Hepatocyte (in vitro differentiated cells): ENCODE measurements around the gene DDT. TPM values are rescaled to one million over a fixed set of nuclear protein-coding genes. Genes with fewer than 3 reads are reported as not detected.
"Not testable (repeated sequence)": the region's sequence is repeated elsewhere in the genome, so short reads cannot be mapped to it uniquely, and the experiment has no call there.

ENCODE experiments used
- DNase-seq: peaks from one replicate; pipeline ENCODE4 v3.0.0-alpha.2; 2016; ENCODE audit warnings: low spot score
- H2AFZ ChIP-seq: fragments of 200-600 bp; sonication (generic); 2 replicates; pipeline ENCODE4 v1.6.0; 2016; ENCODE audit warnings: antibody characterized with exemption, mild to moderate bottlenecking
- H3K27ac ChIP-seq: fragments of 200-600 bp; sonication (generic); 2 replicates; pipeline ENCODE4 v1.5.1; 2016; ENCODE audit warnings: mild to moderate bottlenecking
- H3K27me3 ChIP-seq: fragments of 200-600 bp; sonication (generic); 2 replicates; pipeline ENCODE4 v1.6.1; 2016
- H3K36me3 ChIP-seq: fragments of 200-600 bp; sonication (generic); replicated peaks from 2 replicates; pipeline ENCODE4 v1.5.1; 2016; ENCODE audit warnings: low read depth; ENCODE audit not compliant: insufficient read depth
- H3K4me1 ChIP-seq: fragments of 200-600 bp; sonication (generic); 2 replicates; pipeline ENCODE4 v1.5.1; 2016; ENCODE audit warnings: mild to moderate bottlenecking, moderate library complexity; ENCODE audit not compliant: insufficient read depth
- H3K4me2 ChIP-seq: fragments of 200-600 bp; sonication (generic); 2 replicates; pipeline ENCODE4 v1.6.0; 2016
- H3K4me3 ChIP-seq: fragments of 200-600 bp; sonication (generic); 2 replicates; pipeline ENCODE4 v1.5.1; 2016; ENCODE audit warnings: mild to moderate bottlenecking
- H3K79me2 ChIP-seq: fragments of 200-600 bp; sonication (generic); 2 replicates; pipeline ENCODE4 v1.6.0; 2017; ENCODE audit warnings: mild to moderate bottlenecking
- H3K9me2 ChIP-seq: fragments of 200-600 bp; sonication (generic); replicated peaks from 2 replicates; pipeline ENCODE4 v1.6.0; 2017; ENCODE audit warnings: mild to moderate bottlenecking; ENCODE audit not compliant: insufficient read depth
- H3K9me3 ChIP-seq: fragments of 200-600 bp; sonication (generic); 2 replicates; pipeline ENCODE4 v1.5.1; 2016; ENCODE audit warnings: low read depth, mild to moderate bottlenecking
- H4K20me1 ChIP-seq: fragments of 200-600 bp; sonication (generic); 2 replicates; pipeline ENCODE4 v1.6.0; 2016; ENCODE audit warnings: mild to moderate bottlenecking; ENCODE audit not compliant: insufficient read depth, poor library complexity, severe bottlenecking
- CTCF ChIP-seq: fragments of 200-600 bp; sonication (generic); IDR thresholded peaks from 2 replicates; pipeline ENCODE4 v1.5.1; 2016; ENCODE audit warnings: antibody characterized with exemption, mild to moderate bottlenecking; ENCODE audit not compliant: poor library complexity
- EZH2 ChIP-seq: fragments of 200-600 bp; sonication (generic); IDR thresholded peaks from 2 replicates; pipeline ENCODE4 v1.6.1; 2016; ENCODE audit warnings: antibody characterized with exemption, mild to moderate bottlenecking, borderline replicate concordance
- EZH2phosphoT487 ChIP-seq: fragments of 200-600 bp; sonication (generic); IDR thresholded peaks from one replicate; pipeline ENCODE4 v1.6.1; 2018; ENCODE audit warnings: antibody characterized with exemption, mild to moderate bottlenecking, low read depth, moderate library complexity; ENCODE audit not compliant: unreplicated experiment, severe bottlenecking
- WGBS: methylation state at CpG from one replicate; pipeline ENCODE4 v1.1.6; 2016; ENCODE audit warnings: low lambda C conversion rate; ENCODE audit errors: missing lambda C conversion rate; 5-methylcytosine and 5-hydroxymethylcytosine counted together
- polyA plus RNA-seq: library from polyadenylated mRNA; unstranded; fragments of >200 nt; fragmentation: Nextera tagmentation; extraction: Ambion mirVana; gene quantifications from 2 replicates; pipeline ENCODE4 v1.2.1, GENCODE V29; 2016
- total RNA-seq: library from RNA; depleted of rRNA; stranded (reverse); fragments of >200 nt; gene quantifications from 2 replicates; pipeline ENCODE4 v1.2.3, GENCODE V29; 2014

DDT gene
- total and polyA plus RNA-seq, 2 experiments from 2014 or later = 136 to 223 TPM

- Histone ChIP-seq H2AFZ (no peak overlapping the region), H3K27me3 (no peaks in the 10 kb centered on the region), H3K4me3 (no peak overlapping the region), H3K27ac (no peak overlapping the region), H3K36me3 (no peaks in the 10 kb centered on the region), H3K9me3 (no peaks in the 10 kb centered on the region), H3K79me2 (no peaks in the 10 kb centered on the region), H3K4me2 (no peak overlapping the region), H3K4me1 (no peaks in the 10 kb centered on the region), H4K20me1 (no peaks in the 10 kb centered on the region), H3K9me2 (no peaks in the 10 kb centered on the region)
- 87% methylated on average over 9 of the region's 9 CpGs for WGBS
- DNase-seq = no peak
- TF ChIP-seq EZH2 (no peak), CTCF (no peak), EZH2phosphoT487 (no peak)
These were observed 29.6 kb upstream of the DDT start for GRCh38 chr22:24003887-24004286.

GRCh38 chr22:24002851-24003250, 28.6 kb upstream of the DDT start:
- Histone ChIP-seq H3K4me2 (no peak overlapping the region), H3K36me3 (no peaks in the 10 kb centered on the region), H4K20me1 (no peaks in the 10 kb centered on the region), H3K9me3 (no peaks in the 10 kb centered on the region), H3K79me2 (no peaks in the 10 kb centered on the region), H3K4me3 (no peak overlapping the region), H3K27me3 (no peaks in the 10 kb centered on the region), H2AFZ (no peak overlapping the region), H3K9me2 (no peaks in the 10 kb centered on the region), H3K27ac (no peak overlapping the region), H3K4me1 (no peaks in the 10 kb centered on the region)
- no peak for DNase-seq
- TF ChIP-seq CTCF (no peak), EZH2phosphoT487 (no peak), EZH2 (no peak)
- 76% methylated on average over 5 of the region's 5 CpGs for WGBS

GRCh38 chr22:24002272-24002671, 28.0 kb upstream of the DDT start:
- no peak for TF ChIP-seq EZH2
- TF ChIP-seq CTCF = no peak
- TF ChIP-seq EZH2phosphoT487 = no peak
- H3K36me3 ChIP-seq = no peaks in the 10 kb centered on the region
- no peak for DNase-seq
- H3K4me2 ChIP-seq = no peak overlapping the region
- WGBS = 90% methylated on average over 10 of the region's 10 CpGs
- H3K4me1 ChIP-seq = no peaks in the 10 kb centered on the region
- no peak overlapping the region for H2AFZ ChIP-seq
- no peaks in the 10 kb centered on the region for H3K79me2 ChIP-seq
- H3K4me3 ChIP-seq = no peak overlapping the region
- H3K27ac ChIP-seq = no peak overlapping the region
- no peaks in the 10 kb centered on the region for H4K20me1 ChIP-seq
- H3K9me3 ChIP-seq = no peaks in the 10 kb centered on the region
- H3K9me2 ChIP-seq = no peaks in the 10 kb centered on the region
- H3K27me3 ChIP-seq = no peaks in the 10 kb centered on the region

- no peak overlapping the region for H2AFZ ChIP-seq
- no peak overlapping the region for H3K4me3 ChIP-seq
- no peaks in the 10 kb centered on the region for H4K20me1 ChIP-seq
- no peak for DNase-seq
- WGBS = 86% methylated on average over 9 of the region's 9 CpGs
- no peak overlapping the region for H3K27ac ChIP-seq
- no peak for TF ChIP-seq EZH2
- TF ChIP-seq EZH2phosphoT487 = no peak
- no peak for TF ChIP-seq CTCF
- no peaks in the 10 kb centered on the region for H3K9me3 ChIP-seq
- H3K4me2 ChIP-seq = no peak overlapping the region
- H3K9me2 ChIP-seq = no peaks in the 10 kb centered on the region
- H3K4me1 ChIP-seq = no peaks in the 10 kb centered on the region
- no peaks in the 10 kb centered on the region for H3K27me3 ChIP-seq
- no peaks in the 10 kb centered on the region for H3K36me3 ChIP-seq
- no peaks in the 10 kb centered on the region for H3K79me2 ChIP-seq
These were observed 27.1 kb upstream of the DDT start for GRCh38 chr22:24001314-24001713.

- H3K4me3 ChIP-seq, H3K4me2 ChIP-seq, H3K4me1 ChIP-seq, DNase-seq, H2AFZ ChIP-seq, H3K27ac ChIP-seq, H4K20me1 ChIP-seq, H3K27me3 ChIP-seq, H3K9me2 ChIP-seq, H3K9me3 ChIP-seq, H3K36me3 ChIP-seq, H3K79me2 ChIP-seq: not testable (repeated sequence)
- 84% methylated on average over 7 of the region's 7 CpGs for WGBS
These were observed 25.5 kb upstream of the DDT start for GRCh38 chr22:23999779-24000178.
